NCI-H526 (cell line): ENCODE results near the gene CLDN5.

Experiments
- DNase-seq, 2 experiments: peaks; one replicate each; lab custom pipeline; 2025; lab: John Stamatoyannopoulos, UW

The CLDN5 gene

DNA sequence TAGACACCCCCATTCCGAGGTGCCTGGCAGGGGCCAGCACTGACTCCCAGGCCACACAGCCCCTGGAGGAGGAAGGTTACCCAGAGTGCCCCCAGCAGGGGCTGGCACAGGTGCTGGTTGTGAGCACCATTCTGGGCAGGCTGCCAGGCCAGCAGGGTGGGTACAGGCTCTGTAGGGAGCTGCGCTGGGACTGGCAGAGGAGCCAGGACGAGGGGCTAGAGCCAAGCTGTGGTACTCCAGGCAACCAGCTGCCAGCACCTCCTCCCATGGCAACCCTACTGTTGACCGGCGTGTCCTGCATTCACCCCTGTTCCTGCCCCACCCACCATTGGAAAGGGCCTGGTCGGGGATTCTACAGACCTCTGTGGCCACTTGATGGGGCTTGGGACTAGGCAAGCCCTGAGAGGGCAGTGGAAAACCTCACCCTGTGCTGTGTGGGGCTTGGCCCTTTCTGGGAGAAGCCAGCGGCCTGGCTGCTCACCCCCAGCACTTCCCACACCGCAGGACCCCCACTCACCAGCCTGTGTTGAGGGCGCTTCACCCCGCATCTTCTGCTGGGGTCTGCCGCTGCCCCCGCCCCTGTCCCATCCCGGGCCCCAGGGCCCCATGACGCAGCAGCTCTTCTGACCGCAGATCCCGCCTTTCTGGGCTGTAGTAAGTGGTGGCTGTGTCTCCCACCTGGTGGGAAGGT, 1.9 kb downstream of the CLDN5 start:
- no peak for DNase-seq

DNA sequence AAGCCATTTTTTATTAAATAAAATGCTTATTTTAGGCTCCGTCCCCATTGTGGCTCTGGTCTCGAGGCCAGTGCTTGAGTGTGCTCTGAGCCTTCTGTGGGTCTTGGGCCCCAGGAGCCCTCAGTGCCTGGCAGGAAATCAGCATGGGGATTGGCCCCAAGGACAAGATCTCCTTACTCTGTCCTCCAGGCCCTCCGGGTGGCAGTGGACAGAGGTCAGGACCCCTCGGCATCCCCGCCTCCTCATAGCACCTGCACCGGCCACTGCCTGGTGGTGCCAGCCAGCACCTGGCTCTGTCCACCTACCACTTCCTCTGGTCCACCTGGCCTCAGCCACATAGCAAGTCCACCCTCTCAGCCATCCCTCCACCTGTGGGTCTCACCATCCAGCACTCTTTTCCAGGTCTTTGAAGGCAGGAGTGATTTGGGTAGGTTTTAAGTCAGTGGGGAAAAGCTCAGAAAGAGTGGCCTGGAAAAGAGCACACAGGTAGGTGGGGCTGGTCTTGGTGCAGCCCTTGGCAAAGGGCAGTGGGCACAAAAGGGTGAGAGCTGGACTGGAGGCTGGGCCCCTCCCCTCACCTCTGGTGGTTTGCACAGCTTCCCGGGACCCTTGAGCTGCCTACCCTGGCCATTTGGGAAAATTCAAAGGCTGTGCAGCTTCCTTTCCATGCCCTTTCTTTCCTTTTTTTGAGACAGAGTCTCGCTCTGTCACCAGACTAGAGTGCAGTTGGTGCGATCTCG, 3.5 kb downstream of the CLDN5 start:
- no peak for DNase-seq

DNA sequence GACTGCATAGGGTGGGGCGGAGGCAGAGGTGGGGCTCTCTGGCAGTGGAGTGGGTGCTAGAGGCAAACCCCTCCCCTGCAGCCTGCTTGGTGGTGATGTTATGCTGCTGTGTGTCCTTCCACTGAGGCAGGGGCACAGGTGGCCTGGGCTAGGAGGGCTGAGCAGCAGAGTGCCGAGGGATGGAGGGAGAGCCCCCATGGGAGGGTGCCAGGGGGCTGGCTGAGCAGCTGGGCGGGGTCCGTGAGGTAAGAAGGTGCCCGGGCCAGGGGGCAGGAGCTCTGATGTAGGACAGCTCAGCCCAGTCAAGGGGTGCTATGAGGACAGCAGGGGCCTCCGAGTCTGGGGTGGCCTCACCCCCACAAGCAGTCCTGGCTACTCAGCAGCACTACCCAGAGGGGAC, 4.2 kb downstream of the CLDN5 start:
- DNase-seq, result no peak

DNA sequence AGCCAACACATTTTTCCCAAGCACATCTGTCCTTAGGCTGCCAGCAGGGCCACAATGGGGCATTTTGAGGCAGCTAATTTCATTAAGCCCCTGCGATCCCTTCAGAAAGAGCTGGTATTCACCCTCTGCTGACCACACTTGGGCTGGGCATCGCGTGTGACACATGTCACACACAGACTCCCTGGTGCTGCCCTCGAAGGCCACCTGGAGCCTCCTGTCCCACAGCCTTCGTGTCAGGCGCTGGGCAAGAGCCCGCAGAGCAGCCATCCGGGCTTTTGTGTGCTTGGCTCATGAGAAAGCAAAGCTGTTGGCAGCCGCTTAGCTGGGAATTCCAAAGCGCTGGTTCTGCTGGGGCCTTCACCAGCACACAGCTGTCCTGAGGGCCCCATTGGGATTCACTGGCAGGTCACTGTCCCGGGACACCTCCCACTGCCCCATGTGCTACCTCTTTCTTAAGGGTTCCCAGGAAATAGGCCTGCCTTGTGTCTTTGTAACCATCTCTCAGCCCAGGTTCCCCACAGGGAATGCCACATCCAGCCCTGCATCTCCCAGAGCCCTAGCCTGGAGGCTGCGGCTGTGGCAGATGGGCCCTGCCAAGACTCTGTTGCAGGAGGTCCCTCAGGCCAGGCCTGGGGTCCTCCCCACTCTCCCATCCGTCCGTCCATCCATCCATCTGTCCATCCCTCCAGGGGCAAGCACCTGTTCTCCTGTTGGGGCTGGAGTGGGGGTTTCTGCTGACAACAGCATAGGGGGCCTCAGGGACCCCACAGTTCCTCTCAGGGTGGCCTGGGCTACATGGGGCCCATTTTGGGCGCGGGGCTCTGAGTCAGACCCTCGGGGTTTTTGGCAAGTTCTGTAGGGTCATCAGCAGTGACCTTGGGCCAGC, 4.9 kb downstream of the CLDN5 start:
- no peak for DNase-seq

DNA sequence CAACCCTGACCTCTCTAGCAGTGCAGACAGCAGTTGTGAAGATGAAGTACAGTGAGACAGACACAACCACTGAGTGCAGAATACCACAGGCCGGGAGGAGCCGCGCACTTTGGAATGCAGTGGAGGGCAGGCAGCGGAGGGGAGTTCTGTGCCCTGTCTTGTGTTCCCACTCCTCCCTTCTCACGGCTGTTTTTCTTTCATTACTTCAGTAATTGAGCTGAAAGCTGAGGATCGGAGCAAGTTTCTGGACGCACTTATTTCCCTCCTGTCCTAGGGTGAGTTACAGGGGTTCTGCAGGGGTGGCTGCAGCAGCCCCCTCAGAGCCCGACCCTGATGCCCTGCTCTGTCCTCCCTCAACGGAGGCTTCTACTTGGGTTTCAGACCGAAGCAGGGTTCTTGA, 5.6 kb downstream of the CLDN5 start:
- DNase-seq, result no peak

DNA sequence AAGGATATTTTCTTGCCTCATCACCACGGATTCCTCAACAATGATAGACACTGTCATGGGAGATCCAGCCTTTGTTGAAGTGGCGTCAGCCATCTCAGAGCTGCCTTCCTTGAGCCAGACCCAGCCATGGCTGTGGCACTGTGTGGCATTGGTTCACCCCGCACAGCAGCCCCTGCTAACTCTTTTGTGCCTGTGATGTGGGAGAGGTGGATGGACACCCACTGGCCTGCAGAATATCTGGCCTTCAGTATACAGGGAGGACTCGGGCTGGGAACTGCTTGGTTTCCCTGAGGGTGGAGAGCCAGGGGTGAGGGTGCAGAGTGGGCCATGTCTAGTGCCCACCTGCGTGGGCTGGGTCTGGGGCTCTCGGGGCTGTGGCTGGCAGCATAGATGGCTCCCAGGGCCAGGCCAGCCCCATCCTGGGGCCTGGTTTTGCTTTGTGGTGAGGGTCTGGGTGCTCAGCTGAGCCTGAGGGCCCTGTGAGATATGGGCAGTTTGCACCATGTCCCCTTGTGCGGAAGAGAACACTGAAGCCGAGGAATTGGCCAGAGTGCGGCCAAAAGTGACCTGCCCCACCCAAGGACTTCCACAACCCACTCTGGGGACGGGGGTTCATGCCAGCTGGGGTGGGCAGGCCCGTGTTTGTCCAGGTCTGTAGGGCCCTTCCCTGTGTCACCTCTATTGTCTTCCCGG, 6.1 kb downstream of the CLDN5 start:
- no peak for DNase-seq

DNA sequence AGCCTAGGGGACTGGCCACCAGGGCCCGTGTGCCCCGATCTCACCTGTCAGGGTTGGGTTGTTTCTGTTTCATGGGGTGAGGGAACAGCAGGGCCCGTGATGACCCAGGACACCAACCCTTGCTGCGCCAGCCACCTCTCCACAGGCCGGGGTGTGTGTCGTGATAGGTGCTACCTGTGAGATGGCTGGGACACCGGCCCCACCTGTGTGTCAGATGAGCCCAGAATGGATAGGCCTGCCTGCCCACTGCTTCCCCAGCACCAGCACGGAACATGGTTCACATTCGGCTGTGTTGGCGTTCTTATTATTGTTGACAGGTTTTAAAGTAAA, 7.1 kb downstream of the CLDN5 start:
- DNase-seq, result no peak

DNA sequence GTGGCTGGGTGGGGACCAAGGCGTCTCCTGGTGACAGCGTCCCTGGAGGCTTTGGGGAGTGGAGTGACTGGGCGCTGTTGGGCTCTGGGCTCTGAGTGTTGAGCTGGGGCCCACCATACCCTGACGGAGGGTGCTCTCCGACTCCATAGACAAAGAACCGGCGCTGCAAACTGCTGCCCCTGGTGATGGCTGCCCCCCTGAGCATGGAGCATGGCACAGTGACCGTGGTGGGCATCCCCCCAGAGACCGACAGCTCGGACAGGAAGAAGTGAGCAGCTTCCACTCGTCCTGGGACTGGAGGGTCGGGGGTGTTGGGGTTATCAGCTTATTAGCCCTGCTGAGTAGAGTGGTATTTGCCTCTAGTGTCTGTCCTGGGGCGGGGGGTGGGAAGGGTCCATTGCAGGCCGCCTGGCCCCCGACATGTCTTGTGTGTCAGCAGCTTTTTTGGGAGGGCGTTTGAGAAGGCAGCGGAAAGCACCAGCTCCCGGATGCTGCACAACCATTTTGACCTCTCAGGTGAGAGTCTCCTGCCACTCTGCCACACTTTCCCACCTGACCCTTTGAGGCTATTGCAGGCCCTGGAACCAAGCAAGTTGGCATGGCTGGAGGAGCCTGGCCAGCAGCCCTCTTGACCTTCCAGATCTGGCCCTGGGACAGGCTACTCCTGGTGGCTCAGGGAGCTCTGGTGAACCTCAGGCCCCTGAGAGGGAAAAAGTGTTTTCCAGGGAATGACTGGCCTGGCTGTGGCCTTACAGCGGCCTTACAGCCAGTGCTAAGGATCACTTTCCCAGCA, 7.6 kb downstream of the CLDN5 start:
- no peak for DNase-seq

DNA sequence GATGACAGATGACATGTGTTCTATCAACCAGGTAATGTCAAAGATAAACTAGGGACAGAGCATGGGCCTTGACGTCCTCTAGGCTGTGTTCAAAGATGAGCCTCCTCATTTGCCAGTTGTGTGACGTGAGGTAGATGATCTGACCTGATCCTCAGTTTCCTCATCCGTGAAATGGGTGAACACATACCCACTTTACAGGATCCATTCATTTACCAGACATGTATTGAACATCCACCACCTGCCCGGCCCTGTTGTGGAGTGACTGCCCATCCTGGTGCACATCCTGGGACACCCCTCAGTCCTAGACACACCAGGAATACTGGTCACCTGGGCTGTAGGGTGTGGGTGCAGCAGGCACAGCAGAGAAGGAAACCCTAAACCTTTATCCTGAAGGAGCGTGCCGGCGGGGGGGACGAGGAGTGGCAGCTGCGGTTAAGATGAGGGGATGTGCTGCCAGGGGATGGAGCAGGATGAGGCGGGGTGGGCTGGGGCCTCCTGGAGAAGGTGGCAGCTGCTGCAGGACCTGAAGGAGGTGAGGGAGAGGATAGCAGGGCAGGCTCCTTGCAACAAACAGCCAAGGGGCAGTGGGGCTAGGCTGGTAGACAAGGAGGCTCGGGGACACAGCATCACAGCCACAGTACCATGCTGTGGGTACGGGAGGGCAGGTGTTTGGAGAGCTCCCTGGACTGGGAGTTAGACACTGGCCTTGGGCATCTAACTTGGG, 8.4 kb downstream of the CLDN5 start:
- DNase-seq, result no peak

DNA sequence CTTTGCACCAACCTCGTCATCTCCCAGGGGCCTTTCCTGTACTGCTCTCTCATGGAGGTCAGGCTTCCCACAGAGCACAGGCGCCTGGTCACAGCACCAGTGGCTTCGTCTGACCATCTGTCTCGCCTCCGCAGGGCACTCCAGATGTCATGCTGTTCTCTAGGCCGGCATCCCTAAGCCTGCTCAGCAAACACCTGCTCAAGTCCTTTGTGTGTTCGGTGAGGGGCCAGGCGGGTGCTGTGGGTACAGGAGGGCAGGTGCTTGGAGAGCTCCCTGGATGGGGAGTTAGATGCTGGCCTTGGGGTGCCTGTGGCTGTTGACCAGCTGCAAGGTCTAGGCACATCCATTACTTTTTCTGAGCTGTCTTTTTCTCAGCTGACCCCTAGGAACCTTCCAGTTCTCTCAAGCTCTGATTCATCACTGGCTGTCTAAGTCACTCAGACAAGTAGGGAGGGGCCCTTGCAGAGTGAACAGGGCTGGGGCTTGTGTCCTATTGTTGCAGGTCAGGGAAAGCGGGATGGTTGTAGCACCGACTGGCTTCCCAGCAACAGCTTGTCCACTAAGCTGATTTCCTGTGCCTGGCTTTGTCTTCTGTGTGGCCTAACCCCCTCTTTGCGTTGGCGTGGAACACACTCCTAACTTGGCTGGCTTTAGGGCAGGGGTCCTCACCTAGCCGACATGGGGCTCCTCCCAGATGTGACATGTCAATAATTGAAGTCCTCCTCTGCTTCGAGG, 9.2 kb downstream of the CLDN5 start:
- no peak for DNase-seq

DNA sequence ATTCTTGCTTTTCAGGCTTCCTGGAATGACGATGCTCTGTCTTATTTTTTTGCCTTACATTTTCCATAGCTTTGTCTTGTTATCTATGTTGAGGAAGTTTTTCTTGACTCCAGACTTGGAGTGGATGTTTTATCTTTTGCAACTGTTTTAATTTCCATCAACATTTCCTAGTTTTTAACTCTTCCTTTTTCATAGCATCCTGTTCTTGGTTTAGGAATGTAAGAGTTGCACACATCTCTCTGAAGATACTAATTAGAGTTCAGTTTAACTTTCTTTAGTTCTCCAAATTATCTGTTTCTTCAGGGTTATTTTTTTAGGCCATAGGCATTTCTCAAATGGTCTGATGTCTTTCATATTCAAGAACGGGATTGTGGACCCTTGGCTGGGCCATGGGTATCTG, 10.4 kb downstream of the CLDN5 start:
- DNase-seq, result no peak

DNA sequence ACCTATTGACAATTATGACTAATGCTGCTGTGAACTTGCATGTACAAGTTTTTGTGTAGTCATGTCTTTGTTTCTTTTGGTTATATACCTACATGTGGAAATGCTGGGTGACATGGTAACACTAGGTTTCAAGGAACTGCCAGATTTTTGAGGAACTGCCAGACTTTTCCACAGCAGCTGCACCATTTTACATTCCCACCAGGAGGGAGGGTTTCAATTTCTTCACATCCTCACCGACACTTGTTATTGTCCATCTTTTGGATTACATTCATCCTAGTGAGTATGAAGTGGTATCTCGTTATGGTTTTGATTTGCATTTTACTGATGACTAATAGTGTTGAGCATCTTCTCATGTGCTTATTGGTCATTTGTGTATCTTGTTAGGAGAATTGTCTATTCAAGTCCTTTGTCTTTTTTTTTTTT, 13.3 kb downstream of the CLDN5 start:
- no peak for DNase-seq

DNA sequence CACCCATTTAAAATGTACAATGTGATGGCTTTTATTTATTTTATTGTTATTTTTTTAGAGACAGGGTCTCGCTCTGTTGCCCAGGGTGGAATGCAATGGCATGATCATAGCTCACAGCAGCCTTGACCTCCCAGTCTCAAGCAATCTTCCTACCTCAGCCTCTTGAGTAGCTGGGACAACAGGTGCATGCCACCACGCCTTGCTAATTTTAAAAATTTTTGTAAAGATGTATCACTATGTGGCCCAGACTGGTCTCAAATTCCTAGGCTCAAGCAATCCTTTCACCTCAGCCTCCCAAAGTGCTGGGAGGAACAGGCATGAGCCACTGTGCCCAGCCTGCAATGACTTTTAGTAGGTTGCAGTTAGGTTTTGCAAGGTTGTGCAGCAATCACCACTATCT, 14.3 kb downstream of the CLDN5 start:
- DNase-seq, result no peak

DNA sequence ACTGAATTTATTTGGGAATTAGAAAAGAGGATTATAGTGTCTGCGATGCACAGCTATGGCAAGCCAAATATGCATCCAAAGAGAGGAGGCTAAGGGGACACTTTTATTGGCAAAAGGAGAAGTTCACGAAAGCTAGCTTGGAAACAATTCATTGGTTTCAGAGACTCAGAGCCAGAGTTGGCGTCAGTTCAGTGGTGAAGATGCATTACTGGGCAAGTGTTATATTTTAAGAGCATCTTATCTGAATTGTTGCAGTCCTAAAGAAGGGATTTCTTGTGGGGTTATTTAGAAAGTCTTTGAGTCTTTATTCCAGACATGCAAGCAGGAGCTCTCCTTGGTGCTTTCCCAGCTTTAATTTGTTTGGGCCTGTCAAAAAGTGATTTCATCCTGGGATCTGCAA, 15.0 kb downstream of the CLDN5 start:
- no peak for DNase-seq

DNA sequence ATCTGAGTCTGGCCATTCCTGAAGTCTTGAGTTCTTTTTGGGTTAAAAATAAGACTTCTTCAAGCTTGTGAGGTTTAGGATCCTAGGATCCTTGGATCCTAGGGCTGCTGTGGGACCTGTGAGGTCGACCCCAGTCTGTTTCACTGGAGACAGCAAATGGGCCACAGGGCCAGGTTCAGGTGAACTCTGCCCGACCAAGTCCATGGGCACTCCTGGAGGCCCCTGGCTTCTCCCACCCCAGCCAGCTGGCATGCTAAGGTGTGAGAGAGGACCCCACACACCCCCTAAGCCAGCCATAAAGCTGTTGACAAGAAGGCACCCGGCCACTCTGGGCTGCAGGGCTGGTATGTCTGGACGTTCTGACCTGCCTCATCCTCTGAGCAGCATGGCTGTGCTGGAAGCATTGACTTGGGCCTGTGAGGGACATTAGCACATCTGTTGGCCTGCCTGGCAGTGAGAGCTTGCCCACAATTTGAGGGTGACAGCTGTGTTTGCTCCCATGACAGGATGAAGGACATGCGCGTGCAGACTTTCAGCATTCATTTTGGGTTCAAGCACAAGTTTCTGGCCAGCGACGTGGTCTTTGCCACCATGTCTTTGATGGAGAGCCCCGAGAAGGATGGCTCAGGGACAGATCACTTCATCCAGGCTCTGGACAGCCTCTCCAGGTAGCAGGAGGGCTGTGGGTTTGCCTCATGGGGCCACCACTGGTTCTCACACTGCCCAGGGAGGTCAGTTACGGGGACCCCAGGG, 16.0 kb downstream of the CLDN5 start:
- no peak for DNase-seq

DNA sequence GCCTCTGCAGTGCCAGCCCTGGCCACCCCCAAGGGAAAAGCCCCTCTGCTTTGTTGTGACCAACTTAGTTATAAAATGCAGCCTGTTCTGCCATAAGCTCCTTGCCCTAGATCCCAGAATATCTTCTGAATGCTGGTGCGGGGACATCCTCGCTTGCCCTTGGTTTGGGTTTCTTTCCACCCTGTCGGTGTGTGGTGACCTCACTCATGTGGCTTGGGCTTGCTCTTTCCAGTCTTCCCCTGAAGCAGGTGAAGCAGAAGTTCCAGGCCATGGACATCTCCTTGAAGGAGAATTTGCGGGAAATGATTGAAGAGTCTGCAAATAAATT, 16.7 kb downstream of the CLDN5 start:
- DNase-seq, result no peak

DNA sequence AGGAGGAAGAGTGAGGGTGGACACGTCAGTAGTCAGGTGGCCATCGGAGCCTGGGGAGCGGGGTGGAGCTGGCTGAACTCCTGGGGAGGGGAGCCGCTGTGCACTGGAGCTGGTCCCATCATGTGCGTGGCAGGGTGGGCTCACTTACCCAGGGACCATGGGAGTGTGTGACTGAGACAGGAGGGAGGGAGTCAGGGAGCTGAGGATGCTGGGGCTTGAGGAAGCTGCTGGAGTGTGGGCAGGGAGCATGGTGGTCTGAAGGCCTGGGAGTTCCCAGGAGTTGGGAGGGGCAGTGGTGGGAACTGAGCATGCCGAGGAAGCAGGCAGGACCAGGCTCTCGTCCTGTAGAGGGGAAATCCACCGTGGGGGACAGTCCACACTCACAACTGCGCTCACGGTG, 18.0 kb downstream of the CLDN5 start:
- no peak for DNase-seq

DNA sequence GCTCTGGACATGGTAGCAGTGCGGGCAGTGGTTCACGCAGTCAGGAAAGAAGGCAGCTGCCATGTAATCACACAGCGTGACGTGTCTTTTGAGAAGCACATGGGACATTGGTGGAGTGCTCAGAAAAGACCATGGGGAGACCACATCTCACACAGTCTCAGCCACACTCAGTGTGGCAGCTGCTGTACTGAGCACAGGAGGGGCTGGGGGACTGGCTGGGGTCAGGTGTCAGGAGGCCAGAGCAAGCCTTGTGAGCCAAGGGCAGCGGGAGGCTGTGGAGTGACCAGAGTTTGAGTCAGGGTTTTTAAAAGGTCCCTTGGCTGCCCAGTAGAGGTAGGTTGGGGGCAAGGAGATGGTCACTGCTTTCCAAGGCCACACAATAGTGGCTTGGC, 18.5 kb downstream of the CLDN5 start:
- no peak for DNase-seq

DNA sequence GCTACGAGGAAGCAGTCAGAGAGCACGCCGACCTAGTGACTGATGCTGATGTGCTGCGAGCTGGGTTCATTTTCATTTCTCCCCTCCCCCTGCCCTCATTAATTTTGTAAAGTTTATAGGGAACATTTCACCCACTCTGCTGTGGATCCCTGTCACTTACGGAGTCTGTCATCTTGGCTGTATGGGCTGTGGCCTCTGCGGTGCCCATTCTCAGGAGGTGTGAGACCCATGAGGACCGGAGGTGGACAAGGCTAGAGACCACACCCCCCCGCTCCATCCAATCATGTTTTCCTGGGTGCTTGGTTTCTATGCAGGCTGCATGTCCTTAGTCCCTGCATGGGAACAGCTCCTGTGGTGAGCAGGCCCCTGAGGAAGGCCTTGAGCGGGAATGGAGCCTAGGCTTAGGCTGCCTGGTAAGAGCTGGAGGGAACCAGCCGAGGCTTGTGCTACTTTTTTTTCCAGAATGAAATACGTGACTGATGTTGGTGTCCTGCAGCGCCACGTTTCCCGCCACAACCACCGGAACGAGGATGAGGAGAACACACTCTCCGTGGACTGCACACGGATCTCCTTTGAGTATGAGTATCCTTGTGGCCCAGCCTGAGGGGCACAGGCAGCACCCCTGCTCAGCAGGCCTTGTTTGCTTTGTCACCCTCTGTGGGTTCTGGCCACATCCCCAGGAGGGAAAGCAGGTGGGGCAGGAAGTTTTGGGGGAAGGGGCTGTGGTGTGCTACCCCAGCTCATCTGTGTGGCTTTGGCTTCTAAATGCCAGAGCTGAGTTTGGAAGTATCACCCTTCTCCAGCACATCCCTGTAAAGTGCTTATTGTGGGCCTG, 19.1 kb downstream of the CLDN5 start:
- DNase-seq, result no peak
